Sigmoid colon (tissue), 3 donors: ENCODE data around the gene BCL2L13.

Experiments used
- POLR2A ChIP-seq, 2 donors: fragments of 450-650 bp; IDR thresholded peaks; one replicate each; pipeline ENCODE4 v1.6.1; 2016; ENCODE audit warnings: antibody characterized with exemption in 2 of 2, mild to moderate bottlenecking in 2 of 2, moderate library complexity in 2 of 2
- TF ChIP-seq, protein P1 (sequence below), 4 experiments: fragments of 450-650 bp in 3 of 4; fragments of 200-600 bp in 1 of 4; IDR thresholded peaks; one replicate each; pipeline ENCODE4 v1.5.1; 2016 to 2019; ENCODE audit warnings: antibody characterized with exemption in 4 of 4, mild to moderate bottlenecking in 3 of 4, moderate library complexity in 2 of 4

DNA sequence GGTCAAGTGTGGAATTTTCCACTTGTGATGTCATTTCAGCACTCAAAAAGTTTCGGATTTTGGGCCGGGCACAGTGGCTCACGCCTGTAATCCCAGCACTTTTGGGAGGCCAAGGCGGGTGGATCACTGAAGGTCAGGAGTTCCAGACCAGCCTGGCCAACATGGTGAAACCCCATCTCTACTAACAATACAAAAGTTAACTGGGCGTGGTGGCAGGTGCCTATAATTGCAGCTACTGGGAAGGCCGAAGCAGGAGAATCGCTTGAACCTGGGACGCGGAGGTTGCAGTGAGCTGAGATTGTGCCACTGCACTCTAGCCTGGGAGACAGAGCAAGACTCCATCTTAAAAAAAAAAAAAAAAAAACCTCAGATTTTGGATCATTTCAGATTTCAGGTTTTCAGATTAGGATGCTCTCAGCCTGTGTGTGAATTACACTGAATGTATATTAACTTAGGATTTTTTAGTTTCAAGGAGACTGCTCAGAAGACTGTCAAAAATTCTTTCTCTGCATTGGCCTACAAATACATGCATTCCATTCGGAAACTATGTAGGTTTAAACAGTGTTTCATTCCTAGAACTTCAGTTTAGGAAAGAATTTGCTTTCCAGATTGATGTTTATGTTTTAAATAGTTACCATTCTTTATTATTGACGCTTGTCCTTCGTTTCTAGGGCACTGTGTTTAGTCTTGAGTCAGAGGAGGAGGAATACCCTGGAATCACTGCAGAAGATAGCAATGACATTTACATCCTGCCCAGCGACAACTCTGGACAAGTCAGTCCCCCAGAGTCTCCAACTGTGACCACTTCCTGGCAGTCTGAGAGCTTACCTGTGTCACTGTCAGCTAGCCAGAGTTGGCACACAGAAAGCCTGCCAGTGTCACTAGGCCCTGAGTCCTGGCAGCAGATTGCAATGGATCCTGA, 87.7 kb downstream of the BCL2L13 start:
- TF ChIP-seq POLR2A (IDR thresholded peaks at IDR 0.05), result no peak
- TF ChIP-seq, protein P1, sequence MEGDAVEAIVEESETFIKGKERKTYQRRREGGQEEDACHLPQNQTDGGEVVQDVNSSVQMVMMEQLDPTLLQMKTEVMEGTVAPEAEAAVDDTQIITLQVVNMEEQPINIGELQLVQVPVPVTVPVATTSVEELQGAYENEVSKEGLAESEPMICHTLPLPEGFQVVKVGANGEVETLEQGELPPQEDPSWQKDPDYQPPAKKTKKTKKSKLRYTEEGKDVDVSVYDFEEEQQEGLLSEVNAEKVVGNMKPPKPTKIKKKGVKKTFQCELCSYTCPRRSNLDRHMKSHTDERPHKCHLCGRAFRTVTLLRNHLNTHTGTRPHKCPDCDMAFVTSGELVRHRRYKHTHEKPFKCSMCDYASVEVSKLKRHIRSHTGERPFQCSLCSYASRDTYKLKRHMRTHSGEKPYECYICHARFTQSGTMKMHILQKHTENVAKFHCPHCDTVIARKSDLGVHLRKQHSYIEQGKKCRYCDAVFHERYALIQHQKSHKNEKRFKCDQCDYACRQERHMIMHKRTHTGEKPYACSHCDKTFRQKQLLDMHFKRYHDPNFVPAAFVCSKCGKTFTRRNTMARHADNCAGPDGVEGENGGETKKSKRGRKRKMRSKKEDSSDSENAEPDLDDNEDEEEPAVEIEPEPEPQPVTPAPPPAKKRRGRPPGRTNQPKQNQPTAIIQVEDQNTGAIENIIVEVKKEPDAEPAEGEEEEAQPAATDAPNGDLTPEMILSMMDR (IDR thresholded peaks at IDR 0.05), result no peak
